A204.1 (cell line): ENCODE data around the gene SST.
"Not testable (repeated sequence)": the region's sequence is repeated elsewhere in the genome, so short reads cannot be mapped to it uniquely, and the experiment has no call there.

Experiments
- FAIRE-seq: peaks from 2 replicates; lab custom pipeline; 2012; peaks lifted over from hg19 to GRCh38; lab: Jason Lieb, UNC

The SST gene

GRCh38 chr3:187684444-187684843 is 14.2 kb upstream of the SST start:
- FAIRE-seq = no peak

GRCh38 chr3:187681756-187682155 is 11.6 kb upstream of the SST start:
- not testable (repeated sequence) for FAIRE-seq

GRCh38 chr3:187679638-187680396 is 9.6 kb upstream of the SST start:
- FAIRE-seq = peak; percentile 19

GRCh38 chr3:187678726-187679268 is 8.6 kb upstream of the SST start:
- no peak for FAIRE-seq

GRCh38 chr3:187677604-187678003 is 7.4 kb upstream of the SST start:
- FAIRE-seq = no peak

- FAIRE-seq = no peak
These were observed 2.8 kb upstream of the SST start for GRCh38 chr3:187673012-187673411.

- FAIRE-seq = no peak
These were observed 2.7 kb downstream of the SST start for GRCh38 chr3:187667526-187667925.

- FAIRE-seq = no peak
These were observed 4.3 kb downstream of the SST start for GRCh38 chr3:187665764-187666402.

GRCh38 chr3:187665010-187665409 is 5.2 kb downstream of the SST start:
- FAIRE-seq = no peak

GRCh38 chr3:187662848-187663409 is 7.3 kb downstream of the SST start:
- FAIRE-seq = no peak

GRCh38 chr3:187661267-187661666 is 8.9 kb downstream of the SST start:
- FAIRE-seq = no peak

- no peak for FAIRE-seq
These were observed 18.9 kb downstream of the SST start for GRCh38 chr3:187651282-187651681.

GRCh38 chr3:187648177-187648576 is 22.0 kb downstream of the SST start:
- FAIRE-seq = no peak

GRCh38 chr3:187646906-187647660 is 23.1 kb downstream of the SST start:
- no peak for FAIRE-seq

- FAIRE-seq = not testable (repeated sequence)
These were observed 24.8 kb downstream of the SST start for GRCh38 chr3:187645379-187645778.

- no peak for FAIRE-seq
These were observed 27.3 kb downstream of the SST start for GRCh38 chr3:187642861-187643260.

- FAIRE-seq = no peak
These were observed 28.7 kb downstream of the SST start for GRCh38 chr3:187641320-187642016.

GRCh38 chr3:187640569-187641059 is 29.6 kb downstream of the SST start:
- no peak for FAIRE-seq

GRCh38 chr3:187639927-187640568 is 30.1 kb downstream of the SST start:
- FAIRE-seq = no peak

GRCh38 chr3:187636528-187636927 is 33.7 kb downstream of the SST start:
- no peak for FAIRE-seq

- FAIRE-seq = no peak
These were observed 39.8 kb downstream of the SST start for GRCh38 chr3:187630404-187630803.
